ENCODE results near the gene YBX1.

- no peak for TF ChIP-seq EZH2 (optimal IDR thresholded peaks at IDR 0.05; ENCODE audit: low read depth, low read length)
- no peak for TF ChIP-seq CTCF (IDR thresholded peaks at IDR 0.05; ENCODE audit: low read length)
- no peak for TF ChIP-seq EZH2phosphoT487 (IDR thresholded peaks at IDR 0.05; ENCODE audit: low read length)
Observed at GRCh38 chr1:42679364-42679983, 2.7 kb upstream of the YBX1 start.

Measured in MM.1S (cell line).